Neural progenitor cell (in vitro differentiated cells): ENCODE data around the gene FAM217A.

Source experiments
- CTCF ChIP-seq: fragments of 200-600 bp; sonication (generic); IDR thresholded peaks from 2 replicates; pipeline ENCODE4 v1.5.1; 2017; ENCODE audit warnings: antibody characterized with exemption, mild to moderate bottlenecking
- EZH2 ChIP-seq: fragments of 200-600 bp; sonication (generic); IDR thresholded peaks from 2 replicates; pipeline ENCODE4 v1.6.1; 2017; ENCODE audit warnings: antibody characterized with exemption, mild to moderate bottlenecking, moderate library complexity

GRCh38 chr6:4057036-4057435 lies 21.9 kb downstream of the FAM217A start:
- TF ChIP-seq CTCF: no peak
- TF ChIP-seq EZH2: no peak
